Liver (tissue), 3 donors: ENCODE data around the gene ZNF280A.

Experiments
- EGR1 ChIP-seq, 2 donors: IDR thresholded peaks; 2 replicates each; pipeline ENCODE4 v1.6.1; 2016 to 2018; ENCODE audit warnings: antibody characterized with exemption in 2 of 2, low read depth in 2 of 2
- HNF4A ChIP-seq, 2 donors: conservative IDR thresholded peaks; 2 replicates each; pipeline ENCODE4 v1.6.1; 2016; ENCODE audit warnings: antibody characterized with exemption in 2 of 2, mild to moderate bottlenecking in 2 of 2
- JUND ChIP-seq, 2 donors: IDR thresholded peaks; 2 replicates each; pipeline ENCODE4 v1.6.1; 2016; ENCODE audit warnings: antibody characterized with exemption in 2 of 2
- RAD21 ChIP-seq, 2 donors: IDR thresholded peaks; 2 replicates each; pipeline ENCODE4 v1.6.1; 2016; ENCODE audit warnings: antibody characterized with exemption in 2 of 2, mild to moderate bottlenecking in 2 of 2
- SP1 ChIP-seq: IDR thresholded peaks from 2 replicates; pipeline ENCODE4 v1.6.1; 2018; ENCODE audit warnings: antibody characterized with exemption, mild to moderate bottlenecking
- TAF1 ChIP-seq: conservative IDR thresholded peaks from 2 replicates; pipeline ENCODE4 v1.6.1; 2016; ENCODE audit warnings: antibody characterized with exemption, mild to moderate bottlenecking
- YY1 ChIP-seq: IDR thresholded peaks from 2 replicates; pipeline ENCODE4 v1.6.1; 2016; ENCODE audit warnings: antibody characterized with exemption, mild to moderate bottlenecking
- TF ChIP-seq, protein P1 (sequence below): IDR thresholded peaks from 2 replicates; pipeline ENCODE4 v1.6.1; 2016; ENCODE audit warnings: antibody characterized with exemption, mild to moderate bottlenecking
- TF ChIP-seq, protein P2 (sequence below): fragments of 150-350 bp; IDR thresholded peaks from 2 replicates; pipeline ENCODE4 v1.5.1; 2017; ENCODE audit warnings: improper control_type of control experiment, low read depth, low read length; ENCODE audit not compliant: missing input control
- TF ChIP-seq, protein P3 (sequence below): IDR thresholded peaks from 2 replicates; pipeline ENCODE4 v1.6.1; 2016; ENCODE audit warnings: antibody characterized with exemption
- TF ChIP-seq, protein P4 (sequence below): IDR thresholded peaks from 2 replicates; pipeline ENCODE4 v1.6.1; 2016; ENCODE audit warnings: antibody characterized with exemption
- TF ChIP-seq, protein P5 (sequence below): IDR thresholded peaks from 2 replicates; pipeline ENCODE4 v1.6.1; 2016; ENCODE audit warnings: antibody characterized with exemption
- donor health status: healthy.
- donor health status: healthy.

DNA sequence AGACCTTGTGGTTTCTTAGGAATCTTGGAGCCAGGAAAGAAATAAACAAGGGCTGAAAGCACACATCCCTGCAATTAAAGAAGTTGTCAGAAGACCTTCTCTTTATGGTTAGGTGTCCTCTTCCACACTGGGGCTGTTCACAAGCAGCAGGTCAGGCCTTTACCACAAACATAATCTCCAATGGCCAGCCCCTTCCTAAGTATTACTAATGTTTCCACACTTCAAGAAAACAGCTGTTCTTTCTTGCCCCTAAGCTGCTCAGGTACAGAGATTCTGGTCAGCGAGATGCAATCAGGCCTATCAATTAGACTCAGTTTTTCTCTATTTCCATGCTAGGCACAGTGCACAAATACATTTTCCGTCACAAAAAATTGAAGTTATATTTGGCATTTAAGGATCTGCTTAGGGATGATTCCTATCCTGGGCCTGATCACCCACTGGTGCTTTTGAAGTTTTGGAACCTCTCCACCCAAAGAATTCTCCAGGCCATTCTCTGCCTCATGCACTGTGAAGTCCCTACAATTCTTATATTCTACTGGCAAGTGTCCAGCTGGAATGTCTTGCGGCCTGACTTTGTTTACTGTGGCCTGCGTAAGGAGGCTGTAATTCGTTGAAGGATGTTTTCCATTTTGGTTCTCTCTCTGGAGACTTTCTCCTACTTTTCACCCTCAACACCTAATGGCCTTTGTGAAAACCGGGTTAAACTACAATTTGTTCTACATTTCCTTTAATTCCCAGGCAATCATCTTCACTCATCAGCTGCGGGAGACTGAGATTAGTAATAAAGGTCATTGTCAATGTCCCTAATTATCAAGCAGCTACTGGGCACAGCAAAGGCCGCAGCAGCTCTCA, 33.9 kb upstream of the ZNF280A start:
- TF ChIP-seq, protein P1, sequence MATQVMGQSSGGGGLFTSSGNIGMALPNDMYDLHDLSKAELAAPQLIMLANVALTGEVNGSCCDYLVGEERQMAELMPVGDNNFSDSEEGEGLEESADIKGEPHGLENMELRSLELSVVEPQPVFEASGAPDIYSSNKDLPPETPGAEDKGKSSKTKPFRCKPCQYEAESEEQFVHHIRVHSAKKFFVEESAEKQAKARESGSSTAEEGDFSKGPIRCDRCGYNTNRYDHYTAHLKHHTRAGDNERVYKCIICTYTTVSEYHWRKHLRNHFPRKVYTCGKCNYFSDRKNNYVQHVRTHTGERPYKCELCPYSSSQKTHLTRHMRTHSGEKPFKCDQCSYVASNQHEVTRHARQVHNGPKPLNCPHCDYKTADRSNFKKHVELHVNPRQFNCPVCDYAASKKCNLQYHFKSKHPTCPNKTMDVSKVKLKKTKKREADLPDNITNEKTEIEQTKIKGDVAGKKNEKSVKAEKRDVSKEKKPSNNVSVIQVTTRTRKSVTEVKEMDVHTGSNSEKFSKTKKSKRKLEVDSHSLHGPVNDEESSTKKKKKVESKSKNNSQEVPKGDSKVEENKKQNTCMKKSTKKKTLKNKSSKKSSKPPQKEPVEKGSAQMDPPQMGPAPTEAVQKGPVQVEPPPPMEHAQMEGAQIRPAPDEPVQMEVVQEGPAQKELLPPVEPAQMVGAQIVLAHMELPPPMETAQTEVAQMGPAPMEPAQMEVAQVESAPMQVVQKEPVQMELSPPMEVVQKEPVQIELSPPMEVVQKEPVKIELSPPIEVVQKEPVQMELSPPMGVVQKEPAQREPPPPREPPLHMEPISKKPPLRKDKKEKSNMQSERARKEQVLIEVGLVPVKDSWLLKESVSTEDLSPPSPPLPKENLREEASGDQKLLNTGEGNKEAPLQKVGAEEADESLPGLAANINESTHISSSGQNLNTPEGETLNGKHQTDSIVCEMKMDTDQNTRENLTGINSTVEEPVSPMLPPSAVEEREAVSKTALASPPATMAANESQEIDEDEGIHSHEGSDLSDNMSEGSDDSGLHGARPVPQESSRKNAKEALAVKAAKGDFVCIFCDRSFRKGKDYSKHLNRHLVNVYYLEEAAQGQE, result no peak
- TF ChIP-seq, protein P2, sequence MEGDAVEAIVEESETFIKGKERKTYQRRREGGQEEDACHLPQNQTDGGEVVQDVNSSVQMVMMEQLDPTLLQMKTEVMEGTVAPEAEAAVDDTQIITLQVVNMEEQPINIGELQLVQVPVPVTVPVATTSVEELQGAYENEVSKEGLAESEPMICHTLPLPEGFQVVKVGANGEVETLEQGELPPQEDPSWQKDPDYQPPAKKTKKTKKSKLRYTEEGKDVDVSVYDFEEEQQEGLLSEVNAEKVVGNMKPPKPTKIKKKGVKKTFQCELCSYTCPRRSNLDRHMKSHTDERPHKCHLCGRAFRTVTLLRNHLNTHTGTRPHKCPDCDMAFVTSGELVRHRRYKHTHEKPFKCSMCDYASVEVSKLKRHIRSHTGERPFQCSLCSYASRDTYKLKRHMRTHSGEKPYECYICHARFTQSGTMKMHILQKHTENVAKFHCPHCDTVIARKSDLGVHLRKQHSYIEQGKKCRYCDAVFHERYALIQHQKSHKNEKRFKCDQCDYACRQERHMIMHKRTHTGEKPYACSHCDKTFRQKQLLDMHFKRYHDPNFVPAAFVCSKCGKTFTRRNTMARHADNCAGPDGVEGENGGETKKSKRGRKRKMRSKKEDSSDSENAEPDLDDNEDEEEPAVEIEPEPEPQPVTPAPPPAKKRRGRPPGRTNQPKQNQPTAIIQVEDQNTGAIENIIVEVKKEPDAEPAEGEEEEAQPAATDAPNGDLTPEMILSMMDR, result no peak
- TF ChIP-seq SP1, result no peak
- no peak for TF ChIP-seq RAD21 (IDR thresholded peaks at IDR 0.05)
- no peak for TF ChIP-seq JUND (IDR thresholded peaks at IDR 0.05)
- no peak for TF ChIP-seq TAF1
- TF ChIP-seq EGR1 (IDR thresholded peaks at IDR 0.05; ENCODE audit: low read depth in 2 of 2), result no peak
- TF ChIP-seq YY1, result no peak
- TF ChIP-seq, protein P3, sequence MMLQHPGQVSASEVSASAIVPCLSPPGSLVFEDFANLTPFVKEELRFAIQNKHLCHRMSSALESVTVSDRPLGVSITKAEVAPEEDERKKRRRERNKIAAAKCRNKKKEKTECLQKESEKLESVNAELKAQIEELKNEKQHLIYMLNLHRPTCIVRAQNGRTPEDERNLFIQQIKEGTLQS, result no peak
- TF ChIP-seq, protein P4, sequence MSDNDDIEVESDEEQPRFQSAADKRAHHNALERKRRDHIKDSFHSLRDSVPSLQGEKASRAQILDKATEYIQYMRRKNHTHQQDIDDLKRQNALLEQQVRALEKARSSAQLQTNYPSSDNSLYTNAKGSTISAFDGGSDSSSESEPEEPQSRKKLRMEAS, result no peak
- no peak for TF ChIP-seq HNF4A (conservative IDR thresholded peaks at IDR 0.05)
- TF ChIP-seq, protein P5, sequence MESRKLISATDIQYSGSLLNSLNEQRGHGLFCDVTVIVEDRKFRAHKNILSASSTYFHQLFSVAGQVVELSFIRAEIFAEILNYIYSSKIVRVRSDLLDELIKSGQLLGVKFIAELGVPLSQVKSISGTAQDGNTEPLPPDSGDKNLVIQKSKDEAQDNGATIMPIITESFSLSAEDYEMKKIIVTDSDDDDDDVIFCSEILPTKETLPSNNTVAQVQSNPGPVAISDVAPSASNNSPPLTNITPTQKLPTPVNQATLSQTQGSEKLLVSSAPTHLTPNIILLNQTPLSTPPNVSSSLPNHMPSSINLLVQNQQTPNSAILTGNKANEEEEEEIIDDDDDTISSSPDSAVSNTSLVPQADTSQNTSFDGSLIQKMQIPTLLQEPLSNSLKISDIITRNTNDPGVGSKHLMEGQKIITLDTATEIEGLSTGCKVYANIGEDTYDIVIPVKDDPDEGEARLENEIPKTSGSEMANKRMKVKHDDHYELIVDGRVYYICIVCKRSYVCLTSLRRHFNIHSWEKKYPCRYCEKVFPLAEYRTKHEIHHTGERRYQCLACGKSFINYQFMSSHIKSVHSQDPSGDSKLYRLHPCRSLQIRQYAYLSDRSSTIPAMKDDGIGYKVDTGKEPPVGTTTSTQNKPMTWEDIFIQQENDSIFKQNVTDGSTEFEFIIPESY, result no peak
